Parathyroid adenoma (tissue), 2 donors: ENCODE results near the gene CCDC85C.

Experiments
- H2AFZ ChIP-seq: fragments of 300-600 bp; sonication (generic); one replicate; pipeline ENCODE4 v1.7.0; 2017; ENCODE audit warnings: antibody characterized with exemption, mild to moderate bottlenecking
- H3K27ac ChIP-seq: fragments of 300-600 bp; sonication (generic); one replicate; pipeline ENCODE4 v1.7.0; 2017
- H3K27me3 ChIP-seq: fragments of 300-600 bp; sonication (generic); one replicate; pipeline ENCODE4 v1.7.0; 2017; ENCODE audit warnings: low read length; ENCODE audit not compliant: control insufficient read depth, insufficient read depth
- H3K36me3 ChIP-seq: fragments of 300-600 bp; sonication (generic); one replicate; pipeline ENCODE4 v1.7.0; 2017; ENCODE audit warnings: low read length; ENCODE audit not compliant: control insufficient read depth, insufficient read depth
- H3K4me1 ChIP-seq: fragments of 300-600 bp; sonication (generic); one replicate; pipeline ENCODE4 v1.7.0; 2017; ENCODE audit warnings: control low read depth
- H3K4me2 ChIP-seq: fragments of 300-600 bp; sonication (generic); one replicate; pipeline ENCODE4 v1.7.0; 2017; ENCODE audit warnings: low read length
- H3K4me3 ChIP-seq: fragments of 300-600 bp; sonication (generic); one replicate; pipeline ENCODE4 v1.7.0; 2017; ENCODE audit warnings: low read depth, low read length
- H3K79me2 ChIP-seq: fragments of 300-600 bp; sonication (generic); one replicate; pipeline ENCODE4 v1.7.0; 2017; ENCODE audit warnings: control low read depth
- H3K9ac ChIP-seq: fragments of 300-600 bp; sonication (generic); one replicate; pipeline ENCODE4 v1.7.0; 2017; ENCODE audit warnings: mild to moderate bottlenecking
- H3K9me3 ChIP-seq: fragments of 300-600 bp; sonication (generic); one replicate; pipeline ENCODE4 v1.7.0; 2017; ENCODE audit warnings: low read length; ENCODE audit not compliant: control insufficient read depth
- CTCF ChIP-seq: fragments of 300-600 bp; sonication (generic); IDR thresholded peaks from one replicate; pipeline ENCODE4 v1.7.0; 2017; ENCODE audit warnings: antibody characterized with exemption, mild to moderate bottlenecking
- donor health status: primary hyperparathyroidism.

Gene CCDC85C

GRCh38 chr14:99596071-99596627, 7.9 kb downstream of the CCDC85C start:
- peak overlapping the region; percentile 58 for H3K27ac ChIP-seq
- H3K4me2 ChIP-seq: peak overlapping the region; percentile 45
- no peaks in the 10 kb centered on the region for H3K27me3 ChIP-seq
- H2AFZ ChIP-seq: peak overlapping the region; percentile 31
- no peaks in the 10 kb centered on the region for H3K36me3 ChIP-seq
- H3K9me3 ChIP-seq: no peaks in the 10 kb centered on the region
- H3K79me2 ChIP-seq: peaks cover 53% of the 10 kb centered on the region
- peaks cover 35% of the 10 kb centered on the region for H3K4me1 ChIP-seq
- H3K4me3 ChIP-seq: no peak overlapping the region
- no peak for TF ChIP-seq CTCF
- no peak overlapping the region for H3K9ac ChIP-seq

GRCh38 chr14:99595524-99595923, 8.5 kb downstream of the CCDC85C start:
- H3K4me2 ChIP-seq: no peak overlapping the region

GRCh38 chr14:99595034-99595433, 9.0 kb downstream of the CCDC85C start:
- H3K27ac ChIP-seq: no peak overlapping the region
- no peaks in the 10 kb centered on the region for H3K9me3 ChIP-seq
- H3K36me3 ChIP-seq: no peaks in the 10 kb centered on the region
- no peak overlapping the region for H3K9ac ChIP-seq
- H3K79me2 ChIP-seq: peaks cover 54% of the 10 kb centered on the region
- no peak for TF ChIP-seq CTCF
- H3K4me3 ChIP-seq: no peak overlapping the region
- H3K4me1 ChIP-seq: peaks cover 34% of the 10 kb centered on the region
- no peak overlapping the region for H2AFZ ChIP-seq
- no peaks in the 10 kb centered on the region for H3K27me3 ChIP-seq
- no peak overlapping the region for H3K4me2 ChIP-seq

More at GRCh38 chr14:99595524-99595923, 8.5 kb downstream of the CCDC85C start:
- peaks cover 54% of the 10 kb centered on the region for H3K79me2 ChIP-seq
- no peaks in the 10 kb centered on the region for H3K27me3 ChIP-seq
- H3K27ac ChIP-seq: peak overlapping the region; percentile 58
- no peak overlapping the region for H3K9ac ChIP-seq
- no peak for TF ChIP-seq CTCF
- H3K9me3 ChIP-seq: no peaks in the 10 kb centered on the region
- H3K4me1 ChIP-seq: peaks cover 39% of the 10 kb centered on the region
- no peak overlapping the region for H2AFZ ChIP-seq
- H3K4me3 ChIP-seq: no peak overlapping the region
- H3K36me3 ChIP-seq: no peaks in the 10 kb centered on the region

GRCh38 chr14:99593971-99594841, 9.8 kb downstream of the CCDC85C start:
- Histone ChIP-seq H3K27ac (no peak overlapping the region), H3K9me3 (no peaks in the 10 kb centered on the region), H2AFZ (no peak overlapping the region), H3K27me3 (no peaks in the 10 kb centered on the region), H3K79me2 (peaks cover 59% of the 10 kb centered on the region), H3K4me2 (no peak overlapping the region), H3K4me3 (no peak overlapping the region), H3K9ac (no peak overlapping the region), H3K4me1 (peaks cover 31% of the 10 kb centered on the region), H3K36me3 (no peaks in the 10 kb centered on the region)
- no peak for TF ChIP-seq CTCF
